GM19043 (cell line): ENCODE data around the gene NUFIP1.
"Not testable (repeated sequence)": the region's sequence is repeated elsewhere in the genome, so short reads cannot be mapped to it uniquely, and the experiment has no call there.

ENCODE experiments used
- ATAC-seq: cut with Tn5 transposase; IDR thresholded peaks from one replicate; pipeline ENCODE4 v1.9.1; 2021; ENCODE audit warnings: low read depth; ENCODE audit not compliant: unreplicated experiment

NUFIP1 gene

GRCh38 chr13:44971656-44972595 lies 17.3 kb downstream of the NUFIP1 start:
- ATAC-seq = no peak

GRCh38 chr13:44969551-44970484 lies 19.5 kb downstream of the NUFIP1 start:
- ATAC-seq = no peak

- ATAC-seq = no peak
These were observed 20.8 kb downstream of the NUFIP1 start for GRCh38 chr13:44968434-44968815.

- no peak for ATAC-seq
These were observed 21.4 kb downstream of the NUFIP1 start for GRCh38 chr13:44967704-44968433.

GRCh38 chr13:44961997-44962396 lies 27.3 kb downstream of the NUFIP1 start:
- ATAC-seq = no peak

- no peak for ATAC-seq
These were observed 33.9 kb downstream of the NUFIP1 start for GRCh38 chr13:44955406-44955805.

GRCh38 chr13:44954224-44954623 lies 35.0 kb downstream of the NUFIP1 start:
- no peak for ATAC-seq

- ATAC-seq = no peak
These were observed 36.6 kb downstream of the NUFIP1 start for GRCh38 chr13:44952671-44953070.

- no peak for ATAC-seq
These were observed 38.1 kb downstream of the NUFIP1 start for GRCh38 chr13:44951184-44951583.

GRCh38 chr13:44943411-44943810 lies 45.9 kb downstream of the NUFIP1 start:
- not testable (repeated sequence) for ATAC-seq

GRCh38 chr13:44938854-44939253 lies 50.4 kb downstream of the NUFIP1 start:
- no peak for ATAC-seq

- no peak for ATAC-seq
These were observed 53.0 kb downstream of the NUFIP1 start for GRCh38 chr13:44936246-44936645.

- ATAC-seq = no peak
These were observed 54.5 kb downstream of the NUFIP1 start for GRCh38 chr13:44934724-44935123.

- no peak for ATAC-seq
These were observed 56.4 kb downstream of the NUFIP1 start for GRCh38 chr13:44932850-44933251.

- no peak for ATAC-seq
These were observed 57.0 kb downstream of the NUFIP1 start for GRCh38 chr13:44932171-44932849.

- no peak for ATAC-seq
These were observed 58.2 kb downstream of the NUFIP1 start for GRCh38 chr13:44930963-44931623.

GRCh38 chr13:44930280-44930679 lies 59.0 kb downstream of the NUFIP1 start:
- no peak for ATAC-seq

GRCh38 chr13:44929692-44930091 lies 59.6 kb downstream of the NUFIP1 start:
- no peak for ATAC-seq

GRCh38 chr13:44927968-44928367 lies 61.3 kb downstream of the NUFIP1 start:
- no peak for ATAC-seq
